LoVo (cell line): ENCODE results near the gene BCL2.
"Not testable (repeated sequence)": the region's sequence is repeated elsewhere in the genome, so short reads cannot be mapped to it uniquely, and the experiment has no call there.

Source experiments
- DNase-seq: peaks from one replicate; pipeline ENCODE4 v3.0.0-alpha.2; 2016; ENCODE audit warnings: low spot score

Gene BCL2

DNA sequence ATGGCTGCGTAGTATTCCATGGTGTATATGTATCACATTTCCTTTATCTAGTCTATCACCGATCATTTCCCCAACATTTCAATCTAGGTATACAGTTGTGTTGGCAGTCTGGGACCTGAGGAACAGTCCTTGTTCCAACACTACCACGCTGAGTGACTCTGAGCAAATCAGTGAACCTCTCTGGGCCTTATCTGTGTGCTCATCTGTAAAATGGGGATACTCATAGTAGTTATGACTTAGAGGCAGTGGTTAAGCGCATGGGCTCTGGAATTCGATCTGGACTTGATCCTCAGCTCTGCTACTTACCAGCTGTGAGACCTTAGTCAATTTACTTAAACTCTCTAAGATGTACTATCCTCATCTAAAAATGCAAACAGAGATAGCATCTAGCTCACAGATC is 85.1 kb downstream of the BCL2 start:
- no peak for DNase-seq

DNA sequence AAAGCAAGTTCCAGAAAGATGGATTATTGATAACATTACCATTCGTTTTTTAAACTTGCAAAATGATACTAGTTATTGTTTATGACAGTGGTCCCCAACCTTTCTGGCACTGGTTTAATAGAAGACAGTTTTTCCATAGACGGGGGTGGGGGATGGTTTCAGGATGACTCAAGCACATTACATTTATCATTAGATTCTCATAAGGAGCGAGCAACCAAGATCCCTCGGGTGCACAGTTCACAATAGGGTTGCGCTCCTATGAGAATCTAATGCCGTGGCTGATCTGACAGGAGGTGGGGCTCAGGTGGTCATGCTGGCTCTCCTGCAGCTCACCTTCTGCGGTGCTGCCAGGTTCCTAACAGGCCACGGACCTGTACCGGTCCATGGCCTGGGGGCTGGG is 86.2 kb downstream of the BCL2 start:
- DNase-seq, result no peak

DNA sequence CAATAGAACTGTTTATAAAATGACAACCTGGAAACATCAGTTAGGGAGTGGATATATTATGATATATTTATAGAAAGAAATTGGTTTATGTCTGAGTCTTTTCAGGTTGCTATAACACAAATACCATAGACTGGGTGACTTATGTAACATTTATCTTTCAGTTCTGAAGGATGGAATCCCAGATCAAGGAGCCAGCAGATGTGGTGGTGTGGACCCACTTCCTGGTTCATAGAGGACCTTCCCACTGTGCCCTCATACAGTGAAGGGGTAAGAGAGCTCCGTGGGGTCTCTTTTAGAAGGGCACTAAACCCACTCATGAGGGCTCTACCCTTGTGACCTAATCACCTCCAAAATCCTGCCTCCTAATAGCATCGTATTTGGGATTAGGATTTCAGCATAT is 86.7 kb downstream of the BCL2 start:
- DNase-seq, result no peak

DNA sequence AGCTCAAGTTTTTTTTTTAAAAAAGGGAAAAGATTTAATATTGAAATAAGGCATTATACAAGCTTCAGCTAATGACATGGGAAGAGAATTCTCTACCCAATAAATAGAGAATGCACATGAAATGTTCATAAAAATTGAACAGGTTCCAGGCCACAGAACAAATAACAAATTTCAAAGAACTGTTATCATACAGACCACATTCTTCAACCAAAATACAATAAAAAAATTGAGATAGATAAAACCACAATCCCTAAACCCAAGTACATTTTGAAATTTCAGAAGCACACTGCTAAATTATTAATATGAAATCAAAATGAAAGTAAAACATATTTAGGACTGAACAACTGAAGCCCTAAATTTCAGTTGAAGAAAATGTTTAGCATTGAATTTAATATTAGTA is 89.6 kb downstream of the BCL2 start:
- no peak for DNase-seq

DNA sequence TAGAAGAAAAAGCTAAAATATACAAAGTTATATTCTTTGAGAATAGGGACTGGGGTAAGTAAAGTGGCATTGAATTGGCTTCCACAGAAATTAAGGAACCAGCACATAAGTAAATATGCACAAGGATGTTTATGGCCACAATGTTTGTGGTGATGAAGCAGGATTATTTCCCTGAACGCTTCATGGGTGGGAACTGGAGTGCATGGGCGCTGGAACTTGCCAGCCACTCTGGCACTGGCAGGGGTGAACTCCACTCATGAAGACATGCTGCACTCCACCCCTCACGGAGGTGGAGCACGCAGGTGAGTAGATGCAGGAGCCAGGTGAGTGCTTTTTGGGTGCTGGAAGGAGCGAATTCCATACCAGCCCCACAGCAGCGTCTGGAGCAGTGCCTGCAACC is 94.1 kb downstream of the BCL2 start:
- no peak for DNase-seq

DNA sequence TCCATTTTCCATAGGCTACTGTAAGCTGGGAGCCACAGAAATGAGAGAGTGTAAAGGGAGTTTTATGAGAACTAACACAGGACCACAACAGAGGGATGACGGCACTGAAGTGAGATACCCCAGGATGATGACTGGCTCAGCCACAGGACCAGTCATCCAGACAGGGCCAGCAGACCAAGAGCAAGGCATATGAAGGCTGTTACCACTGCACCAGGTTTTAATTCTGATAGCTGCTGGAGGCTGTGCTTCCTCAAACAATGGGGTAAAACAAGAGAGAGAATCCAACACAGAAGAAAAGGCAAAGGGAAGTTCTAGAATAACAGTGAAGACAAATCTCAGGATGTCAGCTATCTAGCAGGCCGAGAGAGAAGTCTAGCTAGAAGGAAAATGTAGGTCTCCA is 94.9 kb downstream of the BCL2 start:
- no peak for DNase-seq

DNA sequence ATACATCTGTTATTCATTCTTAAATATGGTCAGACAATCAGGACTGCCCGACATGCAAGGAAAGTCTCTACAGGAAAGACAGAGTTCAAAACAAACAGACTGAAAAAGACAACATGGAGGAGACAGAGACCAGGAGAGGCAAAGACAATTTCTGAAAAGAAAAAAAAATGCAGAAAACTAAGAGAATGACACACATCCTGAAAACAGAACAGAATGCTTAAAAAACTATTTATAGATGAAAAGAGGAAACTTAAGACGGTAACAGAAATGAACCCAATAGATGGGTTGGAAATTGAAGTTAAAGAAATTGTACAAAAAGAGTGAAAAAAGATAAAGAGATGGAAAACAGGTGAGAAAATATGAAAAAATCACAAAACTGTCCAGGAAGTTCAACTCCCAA is 95.7 kb downstream of the BCL2 start:
- no peak for DNase-seq

DNA sequence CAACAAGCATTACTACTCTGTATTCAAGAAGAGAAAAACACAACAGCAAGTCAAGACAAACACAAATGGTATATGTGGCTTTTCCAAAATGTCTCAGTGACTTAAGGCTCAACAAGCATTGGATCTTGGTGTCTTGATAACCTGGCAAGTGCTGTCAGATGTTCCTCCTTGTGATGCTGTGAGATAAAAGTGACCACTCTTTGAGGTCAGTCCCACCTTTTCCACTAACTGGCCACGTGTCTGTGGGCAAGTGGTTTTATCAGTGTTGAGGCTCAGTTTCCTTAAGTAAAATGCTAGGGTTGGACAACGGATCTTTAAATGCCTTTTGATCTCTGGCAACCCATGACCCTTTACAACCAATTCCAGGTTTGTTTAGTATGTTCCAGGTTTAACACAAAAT is 98.7 kb downstream of the BCL2 start:
- no peak for DNase-seq

DNA sequence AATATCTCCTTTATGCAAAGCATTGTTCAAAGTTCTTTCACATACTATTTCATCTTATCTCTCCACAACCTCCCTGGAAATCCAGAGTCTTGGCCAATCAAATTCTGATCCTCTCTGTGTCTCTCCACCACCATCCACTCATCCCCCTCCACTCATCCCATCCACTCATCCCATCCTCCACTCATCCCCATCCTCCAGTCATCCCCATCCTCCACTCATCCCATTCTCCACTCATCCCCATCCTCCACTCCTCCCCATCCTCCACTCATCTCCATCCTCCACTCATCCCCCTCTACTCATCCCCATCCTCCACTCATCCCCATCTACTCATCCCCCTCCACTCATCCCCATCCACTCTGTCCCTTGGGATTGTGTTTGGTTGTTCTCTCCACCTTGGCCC is 101.1 kb downstream of the BCL2 start:
- DNase-seq, result no peak

DNA sequence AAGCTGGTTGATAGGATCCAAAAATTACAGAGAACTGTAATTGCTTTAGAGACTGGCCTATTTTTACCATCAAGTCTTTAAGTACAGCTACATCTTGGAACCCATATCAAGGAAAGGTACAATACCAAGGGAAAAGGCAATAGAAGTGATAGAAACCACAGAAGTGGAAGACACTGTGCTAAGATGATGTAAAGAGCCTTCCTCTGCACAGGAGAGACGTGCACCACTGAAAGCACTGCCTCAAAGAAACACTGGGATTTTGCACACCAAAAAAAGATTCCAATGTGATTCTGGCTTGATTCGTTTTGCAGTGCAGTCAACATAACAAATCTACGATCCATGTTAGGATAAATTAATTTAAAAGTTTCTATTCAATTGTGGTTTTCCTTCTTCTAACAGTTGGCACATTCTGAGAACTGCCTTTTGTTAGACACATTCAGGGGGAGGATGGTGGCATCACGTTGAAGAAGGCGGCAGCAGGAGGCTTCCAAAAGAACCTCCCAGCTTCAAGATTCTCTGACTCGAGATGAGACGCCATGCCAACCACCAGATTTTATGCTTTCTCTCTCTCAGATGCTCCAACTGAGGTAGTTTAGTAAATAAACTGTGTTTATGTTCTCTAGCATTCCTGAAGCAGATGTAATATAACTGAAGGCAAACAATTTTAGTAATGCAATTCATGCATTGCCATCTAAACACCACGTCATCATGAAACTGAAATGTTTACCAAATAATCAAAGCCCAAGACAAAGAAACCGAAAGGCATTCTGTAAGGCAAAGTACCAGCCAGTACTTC is 102.9 kb downstream of the BCL2 start:
- DNase-seq, result no peak

DNA sequence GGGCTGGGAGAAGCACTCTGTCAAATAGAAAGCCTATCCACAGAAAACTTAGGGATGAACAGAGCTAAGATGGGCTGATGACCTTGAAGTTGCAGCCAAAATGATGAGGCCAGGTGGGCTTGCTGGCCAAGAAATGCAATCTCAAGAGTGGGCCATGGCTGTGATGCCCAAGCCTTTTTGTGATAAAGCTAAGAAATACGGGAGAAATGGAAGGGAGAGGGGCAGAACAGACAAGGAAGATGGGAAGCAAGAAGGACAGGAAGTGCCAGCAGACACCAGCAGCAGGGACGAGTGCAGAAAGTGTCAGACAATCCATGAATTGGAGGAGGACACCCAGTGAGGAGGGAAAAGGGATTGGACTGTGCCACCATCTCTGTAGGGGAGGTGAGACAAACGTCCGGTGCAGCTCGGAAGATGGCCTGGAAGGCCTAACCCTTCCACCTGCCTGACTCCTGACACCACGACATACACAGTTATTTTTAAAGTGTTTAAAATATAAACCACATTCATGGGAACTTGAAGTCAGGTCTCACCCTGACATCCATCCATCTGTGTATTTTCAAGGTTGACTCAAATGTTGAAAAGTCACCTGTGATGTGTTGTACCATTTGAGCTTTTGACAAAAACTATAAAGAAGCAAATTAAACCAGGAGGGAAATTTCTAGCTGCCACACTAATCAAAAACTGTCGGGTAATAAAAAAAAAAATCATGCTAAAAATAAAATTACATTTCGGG is 105.5 kb downstream of the BCL2 start:
- DNase-seq, result no peak

DNA sequence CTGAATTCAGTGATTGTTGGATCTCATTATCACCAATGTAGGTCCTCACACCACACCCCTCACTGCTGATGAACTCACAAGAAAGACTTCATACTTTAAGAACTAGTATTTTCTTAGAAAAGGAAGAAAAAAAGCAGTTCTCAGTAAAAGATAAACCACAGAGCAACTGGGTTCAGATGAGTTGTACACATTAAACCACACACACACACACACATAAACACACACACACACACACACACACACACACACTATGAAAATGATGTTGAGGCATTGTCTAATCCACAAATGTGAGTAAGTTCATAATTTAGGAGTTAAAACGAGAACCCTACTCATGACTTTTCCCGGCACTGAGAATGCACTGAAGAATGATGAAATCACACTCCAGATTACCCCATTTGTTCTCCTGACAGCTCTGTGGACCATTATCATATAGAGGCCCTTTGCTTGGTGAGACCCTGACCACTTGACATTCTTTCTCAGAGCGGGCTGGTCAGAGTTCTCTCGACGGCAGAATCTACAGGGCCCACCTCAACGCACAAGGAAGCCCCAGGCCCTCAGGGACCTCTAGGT is 106.2 kb downstream of the BCL2 start:
- no peak for DNase-seq

DNA sequence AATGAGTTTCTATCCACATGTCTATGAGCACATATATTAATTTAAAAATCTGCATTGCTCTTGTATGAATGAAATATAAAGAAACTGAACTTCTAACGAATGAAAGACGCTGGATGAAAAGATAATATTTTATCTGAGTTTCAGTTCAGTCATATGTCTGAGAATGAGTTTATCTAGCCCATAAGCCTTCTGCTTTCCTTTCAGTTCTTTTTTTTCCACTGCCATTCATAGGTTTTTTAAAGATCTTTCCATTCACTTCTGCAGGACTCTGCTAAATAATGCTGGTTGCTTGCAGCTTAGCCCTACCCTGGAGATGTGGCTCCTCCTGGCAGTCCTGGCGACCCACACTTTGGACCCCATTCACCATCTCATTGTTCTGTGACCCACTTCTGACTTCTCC is 109.0 kb downstream of the BCL2 start:
- DNase-seq, result no peak

DNA sequence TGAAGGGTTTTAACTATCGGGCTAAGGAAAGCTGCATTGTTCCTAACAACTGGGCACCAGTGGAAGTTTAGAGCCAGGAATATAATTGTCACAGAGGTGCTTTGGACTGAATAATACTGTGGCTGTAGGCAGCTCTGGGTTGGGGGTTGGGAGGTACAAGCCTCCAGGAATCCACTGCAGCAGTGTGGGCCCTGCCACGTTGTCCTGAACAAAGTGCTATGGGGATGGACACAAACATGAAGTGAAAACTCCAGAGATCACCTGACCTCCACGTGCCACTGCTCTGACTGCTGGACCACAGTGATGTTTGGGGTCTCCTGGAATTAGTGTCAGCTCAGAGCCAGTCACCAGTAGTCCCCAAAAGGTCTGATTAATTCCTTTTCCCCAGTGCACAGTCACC is 110.9 kb downstream of the BCL2 start:
- no peak for DNase-seq

DNA sequence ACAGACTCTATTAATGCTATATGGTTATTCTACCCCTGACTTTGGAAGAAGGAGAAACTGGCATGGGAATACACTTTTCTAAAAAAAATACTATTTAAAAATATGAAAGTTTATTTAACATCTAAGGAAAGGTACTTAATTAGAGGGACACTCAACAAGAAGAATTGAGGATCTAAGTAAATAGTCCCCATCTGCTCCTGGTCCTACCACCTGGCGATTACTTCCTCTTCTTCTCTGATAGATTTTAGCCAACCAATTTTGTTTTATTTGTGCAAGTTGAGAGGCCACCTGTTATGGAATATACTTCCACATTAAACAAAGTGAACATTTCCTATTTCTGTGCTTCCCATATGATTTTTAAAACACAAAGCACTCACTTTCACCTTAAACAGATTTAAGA is 111.7 kb downstream of the BCL2 start:
- no peak for DNase-seq

DNA sequence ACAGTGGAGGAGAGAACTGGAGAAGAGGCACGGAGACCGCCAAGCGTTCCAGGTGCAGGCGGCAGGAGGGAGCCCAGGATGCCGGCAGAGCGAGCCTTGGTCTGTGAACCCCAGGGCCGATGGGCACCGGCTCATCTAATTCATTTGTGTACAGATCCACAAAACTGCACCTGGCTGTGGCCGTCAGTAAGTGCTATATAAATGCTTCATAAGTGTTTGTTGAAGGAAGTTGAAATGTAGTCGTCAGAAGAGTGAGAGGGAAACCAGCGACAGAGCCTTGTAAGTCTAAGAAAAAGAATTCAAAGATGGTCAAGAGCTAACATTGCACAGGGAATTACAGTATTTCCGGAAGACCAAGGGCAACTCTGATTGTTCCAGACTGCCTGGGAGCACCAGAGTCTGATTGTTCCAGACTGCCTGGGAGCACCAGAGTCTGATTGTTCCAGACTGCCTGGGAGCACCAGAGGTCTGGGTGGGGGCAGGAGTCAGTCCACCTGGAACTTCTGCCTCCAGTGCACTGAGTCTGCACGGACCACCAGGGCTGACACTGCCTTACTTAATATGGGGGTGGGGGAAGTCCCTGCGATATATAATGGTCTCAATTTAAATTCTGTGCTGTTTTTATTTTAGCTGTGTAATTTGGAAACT is 112.3 kb downstream of the BCL2 start:
- DNase-seq, result no peak

DNA sequence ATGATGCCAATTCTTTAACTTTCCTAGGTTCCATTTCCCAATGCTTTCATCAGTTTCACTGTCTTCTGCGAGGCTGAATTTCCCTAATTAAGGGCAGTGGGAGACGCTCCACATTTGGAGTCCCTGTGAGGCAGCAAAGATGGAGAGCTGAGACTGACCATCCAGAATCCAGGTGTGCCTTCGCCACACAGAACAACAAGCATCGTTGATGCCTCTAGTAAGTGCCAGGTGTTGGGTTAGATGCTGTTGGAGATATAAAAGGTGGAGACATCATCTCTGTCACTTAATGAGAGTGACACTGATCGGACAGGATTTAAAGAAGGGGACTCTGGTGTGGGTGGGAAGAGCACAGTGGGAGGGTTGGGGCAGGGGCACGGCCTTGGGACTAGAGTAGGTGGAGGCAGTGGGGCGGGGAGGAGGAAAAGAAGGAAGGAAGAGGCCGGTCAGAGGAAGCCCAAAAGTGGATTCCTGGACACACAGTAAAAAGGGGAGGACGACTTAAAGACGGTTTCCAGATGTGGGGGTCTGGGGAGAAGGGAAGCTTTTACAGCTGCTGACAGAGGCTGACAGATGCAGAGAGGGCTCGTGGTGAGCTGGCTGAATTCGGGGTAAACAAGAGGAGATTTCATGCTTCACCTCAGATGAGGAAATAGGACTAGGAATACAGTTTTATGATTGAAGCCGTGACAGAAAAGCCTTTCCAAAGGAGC is 113.0 kb downstream of the BCL2 start:
- no peak for DNase-seq

DNA sequence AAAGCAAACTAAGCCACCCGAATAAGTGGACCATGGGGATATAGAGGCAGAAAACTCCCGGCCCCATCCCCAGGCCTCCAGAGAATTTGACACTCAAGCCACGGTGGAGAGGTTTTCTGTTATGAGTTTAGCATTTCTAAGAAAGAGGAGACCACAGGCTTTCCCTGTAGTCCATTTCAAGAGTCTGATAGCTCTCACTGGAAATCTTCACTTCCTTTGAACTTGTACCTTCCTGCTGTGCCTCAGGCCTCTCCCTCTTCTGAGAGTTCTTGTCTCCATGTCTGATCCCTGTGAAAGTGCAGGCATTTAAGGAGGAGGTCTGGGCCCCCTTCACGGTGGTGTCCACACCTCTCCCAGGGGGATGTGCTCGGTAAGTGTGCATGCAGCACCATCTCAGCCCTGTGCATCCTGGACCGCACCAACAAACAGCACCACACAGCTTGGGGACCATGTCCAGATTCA is 113.7 kb downstream of the BCL2 start:
- no peak for DNase-seq

DNA sequence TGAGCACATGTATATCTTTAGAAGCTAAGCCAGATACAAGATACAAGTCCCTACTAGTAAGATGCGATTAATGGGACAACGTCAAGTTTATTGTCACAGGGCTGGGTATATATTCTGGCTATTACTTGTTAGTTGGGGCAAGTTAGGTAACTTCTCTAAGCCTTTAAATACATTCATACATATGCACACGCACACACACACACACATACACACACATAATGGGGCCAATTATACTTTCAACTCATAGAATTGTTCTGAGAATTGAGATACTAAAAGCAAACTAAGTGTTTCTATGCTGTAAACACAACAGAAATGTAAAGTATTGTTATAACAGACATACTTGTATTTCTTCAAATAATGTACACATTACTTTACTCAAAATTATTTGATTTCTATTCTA is 116.1 kb downstream of the BCL2 start:
- DNase-seq, result no peak

DNA sequence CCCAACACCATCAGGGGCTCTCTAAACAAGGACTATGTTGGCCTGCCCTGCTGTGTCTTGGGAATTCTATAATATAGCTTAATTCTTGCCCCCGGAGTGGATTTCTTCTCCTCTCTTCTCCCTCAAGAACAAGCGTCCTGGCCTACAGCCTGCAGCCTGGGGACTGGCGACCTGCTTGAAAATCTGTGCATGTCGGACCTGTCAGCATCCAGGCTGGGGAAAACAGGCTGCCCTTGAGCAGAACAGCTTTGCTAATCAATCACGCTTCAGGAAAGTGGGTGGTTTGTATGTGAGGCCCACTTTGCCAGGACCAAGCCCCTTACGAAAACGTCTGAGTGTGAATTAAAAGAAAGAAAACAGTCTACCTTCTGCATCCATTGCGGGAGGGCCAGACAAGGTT is 116.7 kb downstream of the BCL2 start:
- DNase-seq, result no peak

DNA sequence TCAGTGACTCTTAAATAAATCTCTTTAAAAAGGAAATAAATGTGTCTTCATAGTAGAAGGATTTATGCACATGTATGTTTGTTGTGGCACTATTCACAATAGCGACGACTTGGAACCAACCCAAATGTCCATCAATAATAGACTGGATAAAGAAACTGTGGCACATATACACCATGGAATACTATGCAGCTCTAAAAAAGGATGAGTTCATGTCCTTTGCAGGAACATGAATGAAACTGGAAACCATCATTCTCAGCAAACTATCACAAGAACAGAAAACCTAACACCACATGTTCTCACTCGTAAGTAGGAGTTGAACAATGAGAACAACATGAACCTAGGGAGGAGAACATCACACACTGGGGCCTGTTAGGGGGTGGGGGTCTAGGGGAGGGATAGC is 118.1 kb downstream of the BCL2 start:
- DNase-seq, result not testable (repeated sequence)

DNA sequence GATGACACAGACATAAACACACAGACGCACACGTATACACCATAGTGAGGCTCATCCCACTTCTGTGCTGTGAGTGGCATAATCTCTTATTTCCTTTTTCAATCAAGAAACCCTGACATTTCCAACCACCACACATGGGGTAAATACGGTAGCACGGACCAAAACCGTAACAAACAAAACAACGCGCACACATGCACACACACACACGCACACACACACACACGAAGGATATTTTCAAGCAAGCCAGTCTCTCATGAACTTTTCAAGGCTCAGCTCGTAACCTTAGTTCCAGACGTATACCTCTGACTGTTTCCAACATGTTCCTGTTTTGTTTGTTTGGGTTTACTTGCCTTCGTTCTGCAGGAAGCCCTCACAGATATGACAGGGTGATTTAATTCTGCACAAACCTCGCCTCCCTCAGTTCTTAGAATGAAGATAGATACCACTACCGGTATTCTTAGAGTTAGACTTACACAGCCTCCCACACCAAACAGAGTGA is 119.8 kb downstream of the BCL2 start:
- no peak for DNase-seq
